Neuronal stem cell (in vitro differentiated cells): ENCODE results near the gene ADGB.

Experiments
- DNase-seq: peaks from one replicate; pipeline ENCODE4 v3.0.0-alpha.2; 2013; ENCODE audit warnings: low spot score
- H2AFZ ChIP-seq: one replicate; pipeline ENCODE4 v1.6.1; 2013; ENCODE audit warnings: mild to moderate bottlenecking, low read length, inconsistent platforms
- H2AK5ac ChIP-seq: 2 replicates; pipeline ENCODE4 v1.6.1; 2013; ENCODE audit warnings: low read depth, mild to moderate bottlenecking, inconsistent platforms, low read length, moderate library complexity, mixed read lengths
- H2BK120ac ChIP-seq: 2 replicates; pipeline ENCODE4 v1.6.1; 2013; ENCODE audit warnings: low read depth, mild to moderate bottlenecking, inconsistent platforms, low read length, moderate library complexity, mixed read lengths
- H2BK12ac ChIP-seq: one replicate; pipeline ENCODE4 v1.6.1; 2013; ENCODE audit warnings: low read length, inconsistent platforms
- H2BK15ac ChIP-seq: 2 replicates; pipeline ENCODE4 v1.6.1; 2013; ENCODE audit warnings: mild to moderate bottlenecking, low read length, inconsistent platforms, mixed read lengths
- H2BK5ac ChIP-seq: one replicate; pipeline ENCODE4 v1.6.1; 2013; ENCODE audit warnings: inconsistent platforms, mild to moderate bottlenecking, low read length, moderate library complexity
- H3K14ac ChIP-seq: one replicate; pipeline ENCODE4 v1.6.1; 2013; ENCODE audit warnings: low read length, inconsistent platforms
- H3K18ac ChIP-seq: 2 replicates; pipeline ENCODE4 v1.6.1; 2013; ENCODE audit warnings: low read length, inconsistent platforms
- H3K23ac ChIP-seq: 2 replicates; pipeline ENCODE4 v1.6.1; 2013; ENCODE audit warnings: low read depth, mild to moderate bottlenecking, mixed read lengths, low read length, inconsistent platforms; ENCODE audit not compliant: poor library complexity
- H3K27ac ChIP-seq: replicated peaks from 3 replicates; pipeline ENCODE4 v1.5.1; 2013; ENCODE audit warnings: low read length, inconsistent platforms
- H3K27me3 ChIP-seq, 3 experiments: 2 replicates each; pipeline ENCODE4 v1.6.1; 2013; ENCODE audit warnings: low read length in 3 of 3, mild to moderate bottlenecking in 2 of 3, inconsistent platforms in 1 of 3, low read depth in 1 of 3, mixed read lengths in 1 of 3, moderate library complexity in 1 of 3; ENCODE audit not compliant: control insufficient read depth in 3 of 3, insufficient read depth in 3 of 3
- H3K36me3 ChIP-seq, 2 donors: replicated peaks in 1 of 2; 2 replicates each; pipeline ENCODE4 v1.6.1; 2013; ENCODE audit warnings: low read length in 2 of 2; ENCODE audit not compliant: control insufficient read depth in 2 of 2, insufficient read depth in 2 of 2
- H3K4ac ChIP-seq: 2 replicates; pipeline ENCODE4 v1.6.1; 2013; ENCODE audit warnings: inconsistent platforms, mild to moderate bottlenecking, low read length, moderate library complexity
- H3K4me1 ChIP-seq, 2 donors: 1 replicate in 1 of 2; 2 replicates in 1 of 2; pipeline ENCODE4 v1.6.1; 2013; ENCODE audit warnings: low read length in 2 of 2, low read depth in 1 of 2; ENCODE audit not compliant: control insufficient read depth in 2 of 2, insufficient read depth in 1 of 2
- H3K4me2 ChIP-seq: one replicate; pipeline ENCODE4 v1.6.1; 2013; ENCODE audit warnings: mild to moderate bottlenecking, low read length, inconsistent platforms; ENCODE audit not compliant: insufficient read depth, poor library complexity, severe bottlenecking
- H3K4me3 ChIP-seq, 2 donors: 2 replicates each; pipeline ENCODE4 v1.5.1; 2013; ENCODE audit warnings: low read length in 2 of 2, mild to moderate bottlenecking in 2 of 2, inconsistent platforms in 1 of 2, moderate library complexity in 1 of 2
- H3K79me1 ChIP-seq: one replicate; pipeline ENCODE4 v1.6.1; 2013; ENCODE audit warnings: low read depth, mild to moderate bottlenecking, inconsistent platforms, low read length, moderate library complexity
- H3K9ac ChIP-seq: one replicate; pipeline ENCODE4 v1.6.1; 2013; ENCODE audit warnings: mild to moderate bottlenecking, low read depth, low read length, inconsistent platforms; ENCODE audit not compliant: poor library complexity
- H3K9me3 ChIP-seq, 2 donors: replicated peaks in 1 of 2; 2 replicates each; pipeline versions ENCODE3 to v1.6.1; 2013; ENCODE audit warnings: low read length in 2 of 2, mild to moderate bottlenecking in 2 of 2, inconsistent platforms in 1 of 2, low read depth in 1 of 2, mixed read lengths in 1 of 2, moderate library complexity in 1 of 2; ENCODE audit not compliant: control insufficient read depth in 2 of 2, insufficient read depth in 1 of 2
- H4K8ac ChIP-seq: one replicate; pipeline ENCODE4 v1.6.1; 2013; ENCODE audit warnings: low read depth, mild to moderate bottlenecking, inconsistent platforms, low read length, moderate library complexity
- H4K91ac ChIP-seq: one replicate; pipeline ENCODE4 v1.6.1; 2013; ENCODE audit warnings: low read length, low read depth, mild to moderate bottlenecking, inconsistent platforms; ENCODE audit not compliant: poor library complexity
- WGBS, 2 donors: extraction: QIAGEN DNeasy Blood & Tissue Kit; methylation state at CpG; one replicate each; pipeline ENCODE4 v1.1.7; 2013; ENCODE audit warnings: missing lambda C conversion rate in 2 of 2, mixed read lengths in 1 of 2; ENCODE audit not compliant: insufficient read length in 2 of 2, insufficient replicate concordance in 1 of 2; ENCODE audit errors: extremely low coverage in 2 of 2; 5-methylcytosine and 5-hydroxymethylcytosine counted together

ADGB gene

DNA sequence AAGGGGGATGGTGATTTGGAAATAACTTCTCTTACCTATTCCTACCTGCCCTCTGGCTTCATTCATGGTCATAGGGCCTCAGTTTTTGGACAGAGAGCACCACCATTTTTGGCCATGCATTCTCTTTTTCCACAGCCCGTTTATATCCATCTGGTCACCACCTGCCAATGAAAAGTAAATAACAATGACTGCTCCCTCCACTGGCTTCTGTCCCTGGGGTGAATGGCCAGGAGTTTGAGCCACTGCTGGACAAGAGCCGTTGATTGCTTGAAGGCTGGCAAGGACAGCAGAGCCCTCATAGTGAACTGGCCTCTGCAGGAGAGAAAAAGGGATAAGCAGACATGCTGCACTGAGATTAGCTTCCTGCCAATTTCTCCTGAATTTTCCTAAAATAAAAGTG lies 261.8 kb downstream of the ADGB start:
- Histone ChIP-seq H2AFZ (no peak overlapping the region), H4K91ac (no peak overlapping the region), H3K4me1 (peaks cover 0 to 2% of the 10 kb centered on the region in 2 donors), H3K23ac (no peak overlapping the region), H2BK5ac (no peak overlapping the region), H2BK12ac (no peak overlapping the region), H3K18ac (no peak overlapping the region), H3K27me3 (no peaks in the 10 kb centered on the region), H3K4me2 (no peak overlapping the region), H3K27ac (no peak overlapping the region), H3K14ac (no peak overlapping the region), H3K9ac (no peak overlapping the region), H4K8ac (no peak overlapping the region), H2BK120ac (no peak overlapping the region), H2BK15ac (no peak overlapping the region), H3K79me1 (no peaks in the 10 kb centered on the region), H3K4ac (no peak overlapping the region), H2AK5ac (no peak overlapping the region), H3K9me3 (peaks cover 0 to 3% of the 10 kb centered on the region in 2 donors), H3K4me3 (no peak overlapping the region), H3K36me3 (no peaks in the 10 kb centered on the region)
- no CpG with 5 or more reads among the region's 2 CpGs for WGBS, 2 donors
- DNase-seq: no peak

DNA sequence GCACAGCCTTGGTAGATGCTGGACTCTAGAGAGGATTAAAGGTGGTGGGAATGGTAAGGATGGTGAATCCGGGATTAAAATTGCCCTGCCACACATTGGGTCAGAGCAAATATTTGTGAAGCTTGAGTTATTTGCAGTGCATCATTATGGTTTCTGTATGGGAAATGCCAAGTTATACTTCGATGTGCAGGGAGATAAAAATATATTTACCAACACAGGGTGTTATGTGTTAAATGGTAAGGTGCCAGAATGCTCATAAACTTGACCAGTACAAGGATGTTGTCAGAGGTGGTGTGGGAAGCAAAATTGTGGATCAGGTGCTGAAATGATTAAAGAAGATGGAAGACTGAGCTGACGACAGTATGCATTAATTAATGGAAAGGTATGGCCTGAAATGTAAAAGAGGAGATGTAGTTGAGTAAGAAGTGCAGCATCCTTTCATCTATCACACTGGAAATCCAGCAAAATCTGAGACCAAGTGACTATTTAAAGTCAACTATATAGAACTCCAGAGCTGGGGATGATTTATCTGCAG lies 262.3 kb downstream of the ADGB start:
- H3K9ac ChIP-seq: no peak overlapping the region
- no peak overlapping the region for H3K18ac ChIP-seq
- no peak overlapping the region for H2BK12ac ChIP-seq
- H3K4ac ChIP-seq: no peak overlapping the region
- no peak overlapping the region for H3K4me2 ChIP-seq
- no peak overlapping the region for H2AK5ac ChIP-seq
- H3K27ac ChIP-seq: no peak overlapping the region
- no CpG with 5 or more reads among the region's 3 CpGs for WGBS, 2 donors
- no peak overlapping the region for H4K8ac ChIP-seq
- DNase-seq: no peak
- H2BK5ac ChIP-seq: no peak overlapping the region
- H3K36me3 ChIP-seq: no peaks in the 10 kb centered on the region
- H3K23ac ChIP-seq: no peak overlapping the region
- H2BK120ac ChIP-seq: no peak overlapping the region
- H3K14ac ChIP-seq: no peak overlapping the region
- peaks cover 0 to 3% of the 10 kb centered on the region in 2 donors for H3K9me3 ChIP-seq
- no peak overlapping the region for H3K4me3 ChIP-seq
- H4K91ac ChIP-seq: no peak overlapping the region
- no peak overlapping the region for H2AFZ ChIP-seq
- H2BK15ac ChIP-seq: no peak overlapping the region
- no peaks in the 10 kb centered on the region for H3K79me1 ChIP-seq
- peaks cover 0 to 2% of the 10 kb centered on the region in 2 donors for H3K4me1 ChIP-seq
- no peaks in the 10 kb centered on the region for H3K27me3 ChIP-seq

DNA sequence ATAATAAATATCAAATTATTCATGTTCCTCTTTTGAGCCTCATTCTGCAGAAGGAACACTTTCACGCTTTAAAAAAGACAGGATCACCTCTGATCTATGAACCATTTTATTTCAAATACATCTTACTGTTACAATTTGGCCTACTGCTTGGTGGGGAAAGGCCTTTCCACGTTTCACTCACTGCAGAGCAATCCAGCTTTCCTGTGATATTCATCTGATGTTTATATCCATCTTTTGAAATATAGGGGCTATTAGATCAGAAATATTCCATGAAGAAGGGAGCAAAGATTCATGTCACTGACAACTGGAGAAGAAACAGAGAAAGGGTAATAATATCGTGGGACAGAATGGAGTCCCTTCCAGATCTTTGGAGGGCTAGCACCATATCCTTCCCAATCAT lies 262.9 kb downstream of the ADGB start:
- no CpG with 5 or more reads among the region's 3 CpGs for WGBS, 2 donors
- no peak overlapping the region for H3K9ac ChIP-seq
- H4K8ac ChIP-seq: no peak overlapping the region
- no peak overlapping the region for H2BK120ac ChIP-seq
- no peak overlapping the region for H2AFZ ChIP-seq
- H3K4me3 ChIP-seq: no peak overlapping the region
- no peak overlapping the region for H2BK5ac ChIP-seq
- H3K4me2 ChIP-seq: no peak overlapping the region
- no peak overlapping the region for H2BK15ac ChIP-seq
- H4K91ac ChIP-seq: no peak overlapping the region
- H3K27me3 ChIP-seq: no peaks in the 10 kb centered on the region
- no peak overlapping the region for H3K14ac ChIP-seq
- H3K36me3 ChIP-seq: no peaks in the 10 kb centered on the region
- no peak overlapping the region for H2AK5ac ChIP-seq
- no peak overlapping the region for H3K23ac ChIP-seq
- DNase-seq: no peak
- H3K27ac ChIP-seq: no peak overlapping the region
- no peak overlapping the region for H3K4ac ChIP-seq
- H3K9me3 ChIP-seq: peaks cover 0 to 3% of the 10 kb centered on the region in 2 donors
- no peaks in the 10 kb centered on the region for H3K79me1 ChIP-seq
- peaks cover 0 to 2% of the 10 kb centered on the region in 2 donors for H3K4me1 ChIP-seq
- no peak overlapping the region for H2BK12ac ChIP-seq
- H3K18ac ChIP-seq: no peak overlapping the region

DNA sequence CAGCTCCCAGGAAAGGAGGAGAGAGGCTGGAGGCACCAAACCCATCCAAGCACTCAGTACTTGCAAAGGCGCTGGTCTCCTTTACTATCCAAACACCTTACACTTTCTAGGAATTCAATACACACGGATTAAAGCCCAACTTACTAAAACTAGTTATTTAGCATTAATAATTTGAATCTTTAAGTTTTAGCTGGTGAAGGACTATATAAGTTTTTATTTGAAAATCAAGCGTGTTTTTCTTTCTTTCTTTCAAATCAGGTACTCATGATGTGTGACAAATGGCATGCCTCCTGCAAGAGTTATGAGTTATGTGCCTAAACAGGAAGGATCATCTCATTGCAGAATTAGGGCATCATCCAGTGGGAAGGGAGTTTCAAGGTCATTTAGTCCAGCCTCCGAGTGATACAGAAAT lies 263.7 kb downstream of the ADGB start:
- H4K8ac ChIP-seq: no peak overlapping the region
- H2AFZ ChIP-seq: no peak overlapping the region
- no peak overlapping the region for H3K14ac ChIP-seq
- H3K9me3 ChIP-seq: peaks cover 0 to 3% of the 10 kb centered on the region in 2 donors
- no peak for DNase-seq
- no CpG with 5 or more reads among the region's 4 CpGs for WGBS, 2 donors
- no peak overlapping the region for H3K4ac ChIP-seq
- H3K79me1 ChIP-seq: no peaks in the 10 kb centered on the region
- no peak overlapping the region for H3K23ac ChIP-seq
- no peak overlapping the region for H2BK120ac ChIP-seq
- no peak overlapping the region for H3K18ac ChIP-seq
- H2AK5ac ChIP-seq: no peak overlapping the region
- no peak overlapping the region for H3K4me2 ChIP-seq
- H2BK5ac ChIP-seq: no peak overlapping the region
- no peak overlapping the region for H3K9ac ChIP-seq
- H2BK12ac ChIP-seq: no peak overlapping the region
- H2BK15ac ChIP-seq: no peak overlapping the region
- no peak overlapping the region for H4K91ac ChIP-seq
- H3K4me1 ChIP-seq: no peaks in the 10 kb centered on the region
- H3K36me3 ChIP-seq: no peaks in the 10 kb centered on the region
- H3K4me3 ChIP-seq: no peak overlapping the region
- H3K27ac ChIP-seq: no peak overlapping the region
- H3K27me3 ChIP-seq: no peaks in the 10 kb centered on the region
